ENCODE data around the gene CNOT9. TPM values are rescaled to one million over a fixed set of nuclear protein-coding genes. Genes with fewer than 3 reads are reported as not detected.

Gene CNOT9
- total and polyA plus RNA-seq, 2 of the 13 experiments (the other 11 are each of a cell fraction or from before 2014, with no cell fraction given) = 82.6 to 92.4 TPM

DNA sequence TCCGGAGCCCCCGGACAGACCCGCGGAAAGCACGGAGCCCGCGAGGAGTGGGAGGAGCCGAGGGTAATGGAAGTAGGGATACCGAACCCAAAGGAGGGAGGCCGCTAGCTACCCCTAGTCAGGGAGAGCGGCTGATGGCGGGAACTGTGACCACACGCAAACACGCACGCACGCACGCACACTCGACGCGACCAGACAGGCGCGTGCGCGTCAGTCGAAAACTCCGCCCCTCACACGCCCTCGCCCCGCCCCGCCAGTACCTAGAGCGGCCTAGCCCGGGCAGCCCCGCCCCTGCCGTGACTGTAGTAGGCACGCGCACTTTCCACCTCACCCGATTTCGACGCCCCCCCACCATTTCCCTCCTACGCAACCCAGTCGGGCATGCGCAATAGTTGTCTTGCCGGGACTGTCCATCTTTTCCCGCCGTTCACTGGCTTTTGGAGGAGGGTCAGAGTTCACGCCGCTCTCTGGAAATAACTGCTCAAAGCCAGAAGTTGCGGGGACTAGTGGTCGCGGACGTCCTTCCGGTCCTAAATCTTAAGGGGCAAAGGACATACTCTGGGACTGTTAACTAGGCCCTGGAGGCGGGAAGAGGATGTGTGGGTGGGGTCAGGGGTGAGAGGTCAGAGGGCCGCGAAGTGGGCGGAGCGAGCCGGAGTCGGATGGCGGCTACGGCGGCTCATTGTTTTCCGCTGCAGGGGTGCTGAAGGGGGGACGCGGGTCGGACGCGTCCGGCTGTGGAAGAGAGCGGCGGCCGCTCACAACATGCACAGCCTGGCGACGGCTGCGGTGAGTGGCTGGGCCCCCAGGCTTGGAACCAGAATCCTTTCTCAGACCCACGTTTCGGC is at the start of gene CNOT9, which contains the start of gene USP37 (continued):
- TF ChIP-seq, protein P1, sequence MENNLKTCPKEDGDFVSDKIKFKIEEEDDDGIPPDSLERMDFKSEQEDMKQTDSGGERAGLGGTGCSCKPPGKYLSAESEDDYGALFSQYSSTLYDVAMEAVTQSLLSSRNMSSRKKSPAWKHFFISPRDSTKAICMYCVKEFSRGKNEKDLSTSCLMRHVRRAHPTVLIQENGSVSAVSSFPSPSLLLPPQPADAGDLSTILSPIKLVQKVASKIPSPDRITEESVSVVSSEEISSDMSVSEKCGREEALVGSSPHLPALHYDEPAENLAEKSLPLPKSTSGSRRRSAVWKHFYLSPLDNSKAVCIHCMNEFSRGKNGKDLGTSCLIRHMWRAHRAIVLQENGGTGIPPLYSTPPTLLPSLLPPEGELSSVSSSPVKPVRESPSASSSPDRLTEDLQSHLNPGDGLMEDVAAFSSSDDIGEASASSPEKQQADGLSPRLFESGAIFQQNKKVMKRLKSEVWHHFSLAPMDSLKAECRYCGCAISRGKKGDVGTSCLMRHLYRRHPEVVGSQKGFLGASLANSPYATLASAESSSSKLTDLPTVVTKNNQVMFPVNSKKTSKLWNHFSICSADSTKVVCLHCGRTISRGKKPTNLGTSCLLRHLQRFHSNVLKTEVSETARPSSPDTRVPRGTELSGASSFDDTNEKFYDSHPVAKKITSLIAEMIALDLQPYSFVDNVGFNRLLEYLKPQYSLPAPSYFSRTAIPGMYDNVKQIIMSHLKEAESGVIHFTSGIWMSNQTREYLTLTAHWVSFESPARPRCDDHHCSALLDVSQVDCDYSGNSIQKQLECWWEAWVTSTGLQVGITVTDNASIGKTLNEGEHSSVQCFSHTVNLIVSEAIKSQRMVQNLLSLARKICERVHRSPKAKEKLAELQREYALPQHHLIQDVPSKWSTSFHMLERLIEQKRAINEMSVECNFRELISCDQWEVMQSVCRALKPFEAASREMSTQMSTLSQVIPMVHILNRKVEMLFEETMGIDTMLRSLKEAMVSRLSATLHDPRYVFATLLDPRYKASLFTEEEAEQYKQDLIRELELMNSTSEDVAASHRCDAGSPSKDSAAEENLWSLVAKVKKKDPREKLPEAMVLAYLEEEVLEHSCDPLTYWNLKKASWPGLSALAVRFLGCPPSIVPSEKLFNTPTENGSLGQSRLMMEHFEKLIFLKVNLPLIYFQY (CRISPR knock-in tag; IDR thresholded peaks at IDR 0.05; ENCODE audit: borderline replicate concordance) = peak; percentile 74; the same call in 1 of the 2 replicates
- TF ChIP-seq HNRNPLL (IDR thresholded peaks at IDR 0.05; ENCODE audit: low read depth, low read length, poor library complexity, severe bottlenecking) = peak; percentile 82
- TF ChIP-seq, protein P2, sequence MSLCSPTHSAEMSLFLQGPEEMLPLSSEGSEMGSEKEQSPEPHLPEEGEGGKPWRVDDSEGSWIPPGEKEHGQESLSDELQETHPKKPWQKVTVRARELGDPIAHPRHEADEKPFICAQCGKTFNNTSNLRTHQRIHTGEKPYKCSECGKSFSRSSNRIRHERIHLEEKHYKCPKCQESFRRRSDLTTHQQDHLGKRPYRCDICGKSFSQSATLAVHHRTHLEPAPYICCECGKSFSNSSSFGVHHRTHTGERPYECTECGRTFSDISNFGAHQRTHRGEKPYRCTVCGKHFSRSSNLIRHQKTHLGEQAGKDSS (CRISPR knock-in tag; IDR thresholded peaks at IDR 0.05; ENCODE audit: borderline replicate concordance, low read depth) = peak; percentile 60; the same call in 1 of the 2 replicates
- TF ChIP-seq, protein P3, sequence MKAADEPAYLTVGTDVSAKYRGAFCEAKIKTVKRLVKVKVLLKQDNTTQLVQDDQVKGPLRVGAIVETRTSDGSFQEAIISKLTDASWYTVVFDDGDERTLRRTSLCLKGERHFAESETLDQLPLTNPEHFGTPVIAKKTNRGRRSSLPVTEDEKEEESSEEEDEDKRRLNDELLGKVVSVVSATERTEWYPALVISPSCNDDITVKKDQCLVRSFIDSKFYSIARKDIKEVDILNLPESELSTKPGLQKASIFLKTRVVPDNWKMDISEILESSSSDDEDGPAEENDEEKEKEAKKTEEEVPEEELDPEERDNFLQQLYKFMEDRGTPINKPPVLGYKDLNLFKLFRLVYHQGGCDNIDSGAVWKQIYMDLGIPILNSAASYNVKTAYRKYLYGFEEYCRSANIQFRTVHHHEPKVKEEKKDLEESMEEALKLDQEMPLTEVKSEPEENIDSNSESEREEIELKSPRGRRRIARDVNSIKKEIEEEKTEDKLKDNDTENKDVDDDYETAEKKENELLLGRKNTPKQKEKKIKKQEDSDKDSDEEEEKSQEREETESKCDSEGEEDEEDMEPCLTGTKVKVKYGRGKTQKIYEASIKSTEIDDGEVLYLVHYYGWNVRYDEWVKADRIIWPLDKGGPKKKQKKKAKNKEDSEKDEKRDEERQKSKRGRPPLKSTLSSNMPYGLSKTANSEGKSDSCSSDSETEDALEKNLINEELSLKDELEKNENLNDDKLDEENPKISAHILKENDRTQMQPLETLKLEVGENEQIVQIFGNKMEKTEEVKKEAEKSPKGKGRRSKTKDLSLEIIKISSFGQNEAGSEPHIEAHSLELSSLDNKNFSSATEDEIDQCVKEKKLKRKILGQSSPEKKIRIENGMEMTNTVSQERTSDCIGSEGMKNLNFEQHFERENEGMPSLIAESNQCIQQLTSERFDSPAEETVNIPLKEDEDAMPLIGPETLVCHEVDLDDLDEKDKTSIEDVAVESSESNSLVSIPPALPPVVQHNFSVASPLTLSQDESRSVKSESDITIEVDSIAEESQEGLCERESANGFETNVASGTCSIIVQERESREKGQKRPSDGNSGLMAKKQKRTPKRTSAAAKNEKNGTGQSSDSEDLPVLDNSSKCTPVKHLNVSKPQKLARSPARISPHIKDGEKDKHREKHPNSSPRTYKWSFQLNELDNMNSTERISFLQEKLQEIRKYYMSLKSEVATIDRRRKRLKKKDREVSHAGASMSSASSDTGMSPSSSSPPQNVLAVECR (CRISPR knock-in tag; IDR thresholded peaks at IDR 0.05; ENCODE audit: borderline replicate concordance) = peak; percentile 94
- TF ChIP-seq, protein P4, sequence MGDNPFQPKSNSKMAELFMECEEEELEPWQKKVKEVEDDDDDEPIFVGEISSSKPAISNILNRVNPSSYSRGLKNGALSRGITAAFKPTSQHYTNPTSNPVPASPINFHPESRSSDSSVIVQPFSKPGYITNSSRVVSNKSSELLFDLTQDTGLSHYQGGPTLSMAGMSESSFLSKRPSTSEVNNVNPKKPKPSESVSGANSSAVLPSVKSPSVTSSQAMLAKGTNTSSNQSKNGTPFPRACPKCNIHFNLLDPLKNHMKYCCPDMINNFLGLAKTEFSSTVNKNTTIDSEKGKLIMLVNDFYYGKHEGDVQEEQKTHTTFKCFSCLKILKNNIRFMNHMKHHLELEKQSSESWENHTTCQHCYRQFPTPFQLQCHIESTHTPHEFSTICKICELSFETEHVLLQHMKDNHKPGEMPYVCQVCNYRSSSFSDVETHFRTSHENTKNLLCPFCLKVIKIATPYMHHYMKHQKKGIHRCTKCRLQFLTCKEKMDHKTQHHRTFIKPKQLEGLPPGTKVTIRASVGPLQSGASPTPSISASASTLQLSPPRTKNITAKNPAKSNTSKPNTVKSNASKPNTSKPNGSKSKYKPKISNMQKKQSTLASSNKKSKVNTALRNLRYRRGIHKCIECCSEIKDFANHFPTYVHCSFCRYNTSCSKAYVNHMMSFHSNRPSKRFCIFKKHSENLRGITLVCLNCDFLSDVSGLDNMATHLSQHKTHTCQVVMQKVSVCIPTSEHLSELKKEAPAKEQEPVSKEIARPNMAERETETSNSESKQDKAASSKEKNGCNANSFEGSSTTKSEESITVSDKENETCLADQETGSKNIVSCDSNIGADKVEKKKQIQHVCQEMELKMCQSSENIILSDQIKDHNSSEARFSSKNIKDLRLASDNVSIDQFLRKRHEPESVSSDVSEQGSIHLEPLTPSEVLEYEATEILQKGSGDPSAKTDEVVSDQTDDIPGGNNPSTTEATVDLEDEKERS (CRISPR knock-in tag; IDR thresholded peaks at IDR 0.05) = no peak; the same call in 1 of the 2 replicates
- TF ChIP-seq, protein P5, sequence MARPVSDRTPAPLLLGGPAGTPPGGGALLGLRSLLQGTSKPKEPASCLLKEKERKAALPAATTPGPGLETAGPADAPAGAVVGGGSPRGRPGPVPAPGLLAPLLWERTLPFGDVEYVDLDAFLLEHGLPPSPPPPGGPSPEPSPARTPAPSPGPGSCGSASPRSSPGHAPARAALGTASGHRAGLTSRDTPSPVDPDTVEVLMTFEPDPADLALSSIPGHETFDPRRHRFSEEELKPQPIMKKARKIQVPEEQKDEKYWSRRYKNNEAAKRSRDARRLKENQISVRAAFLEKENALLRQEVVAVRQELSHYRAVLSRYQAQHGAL (CRISPR knock-in tag; IDR thresholded peaks at IDR 0.05; ENCODE audit: not compliant biosample characterization) = peak; percentile 26
- peak; percentile 90 for TF ChIP-seq YEATS2 (CRISPR knock-in tag; IDR thresholded peaks at IDR 0.05; ENCODE audit: borderline replicate concordance)
- no peak for TF ChIP-seq NFIC (IDR thresholded peaks at IDR 0.05; ENCODE audit: low read length)
- no peak for TF ChIP-seq ADNP (CRISPR knock-in tag; IDR thresholded peaks at IDR 0.05)

Data from HepG2 (cell line).